Left ventricle myocardium superior (tissue), 1 donor: ENCODE measurements around the gene TAF13. TPM values are rescaled to one million over a fixed set of nuclear protein-coding genes. Genes with fewer than 3 reads are reported as not detected.

ENCODE experiments used
- ATAC-seq: fragments of 200-7000 bp; cut with Tn5 transposase; one replicate; pipeline ENCODE4 v1.9.1; 2020; ENCODE audit warnings: mild to moderate bottlenecking, moderate library complexity
- DNase-seq: peaks from one replicate; pipeline ENCODE4 v3.0.0-alpha.2; 2020
- intact Hi-C: fragments of 100-400 bp; cut with micrococcal nuclease; formaldehyde crosslinking; loops from one replicate; pipeline ENCODE4 v1.11.0; 2022
- total RNA-seq: library from RNA; stranded (reverse); fragmentation: NEBNext Ultra II Directional; extraction: Animal tissue kit (Norgen Biotek cat#: 25700); gene quantifications from one replicate; pipeline ENCODE4 v1.2.1, GENCODE V29; 2021
- donor health status: DM: no; HTN: yes; CAD: no; lungs with severe emphysema.

Gene TAF13
- total RNA-seq, 1 donor from 2014 or later = 62.4 TPM

- DNase-seq (no peak), ATAC-seq (no peak)
- intact Hi-C loops = no loop called here
Measured at GRCh38 chr1:109094871-109095270, 19.1 kb upstream of the TAF13 start.

GRCh38 chr1:109094377-109094803 lies 18.6 kb upstream of the TAF13 start:
- intact Hi-C loops = no loop called here
- no peak for ATAC-seq
- DNase-seq = no peak

- ATAC-seq (no peak), DNase-seq (no peak)
- intact Hi-C loops = no loop called here
Measured at GRCh38 chr1:109091839-109092193, 16.0 kb upstream of the TAF13 start.

- intact Hi-C loops = no loop called here
- DNase-seq (no peak), ATAC-seq (peak; percentile 58)
Measured at GRCh38 chr1:109091078-109091838, 15.5 kb upstream of the TAF13 start.

- DNase-seq (peak; percentile 93), ATAC-seq (peak; percentile 96)
- intact Hi-C loops = no loop called here
Measured at GRCh38 chr1:109090196-109091077, 14.6 kb upstream of the TAF13 start, which contains the start of gene TMEM167B. TMEM167B (plus strand) TSS chr1:109090764; CDS start chr1:109090873, 109 bp downstream.

GRCh38 chr1:109089242-109090015 lies 13.6 kb upstream of the TAF13 start:
- DNase-seq (peak; percentile 71), ATAC-seq (peak; percentile 36)
- intact Hi-C loops = no loop called here

- no peak for DNase-seq
- intact Hi-C loops = no loop called here
- no peak for ATAC-seq
Measured at GRCh38 chr1:109084563-109085517, 9.0 kb upstream of the TAF13 start.

GRCh38 chr1:109083923-109084322 lies 8.1 kb upstream of the TAF13 start:
- no peak for DNase-seq
- ATAC-seq = no peak
- intact Hi-C loops = no loop called here

GRCh38 chr1:109083501-109083900 lies 7.7 kb upstream of the TAF13 start:
- intact Hi-C loops = no loop called here
- no peak for DNase-seq
- ATAC-seq = no peak

- intact Hi-C loops = no loop called here
- DNase-seq = no peak
- no peak for ATAC-seq
Measured at GRCh38 chr1:109080441-109081082, 4.8 kb upstream of the TAF13 start.

- DNase-seq (no peak), ATAC-seq (no peak)
- intact Hi-C loops = no loop called here
Measured at GRCh38 chr1:109079240-109079622, 3.4 kb upstream of the TAF13 start.

- ATAC-seq (no peak), DNase-seq (no peak)
- intact Hi-C loops = no loop called here
Measured at GRCh38 chr1:109078317-109078716, 2.5 kb upstream of the TAF13 start.

- intact Hi-C loops = no loop called here
- no peak for DNase-seq
- no peak for ATAC-seq
Measured at GRCh38 chr1:109069294-109069693, 6.5 kb downstream of the TAF13 start.

GRCh38 chr1:109067883-109068282 lies 7.9 kb downstream of the TAF13 start:
- intact Hi-C loops = no loop called here
- DNase-seq (no peak), ATAC-seq (peak; percentile 29)

GRCh38 chr1:109065137-109065536 lies 10.7 kb downstream of the TAF13 start:
- no peak for DNase-seq
- intact Hi-C loops = no loop called here
- ATAC-seq = no peak

- intact Hi-C loops = no loop called here
- DNase-seq = no peak
- peak; percentile 65 for ATAC-seq
Measured at GRCh38 chr1:109061183-109061582, 14.6 kb downstream of the TAF13 start.

- ATAC-seq (no peak), DNase-seq (no peak)
- intact Hi-C loops = no loop called here
Measured at GRCh38 chr1:109060707-109061106, 15.1 kb downstream of the TAF13 start.

GRCh38 chr1:109059026-109059425 lies 16.8 kb downstream of the TAF13 start:
- DNase-seq = no peak
- intact Hi-C loops = no loop called here
- no peak for ATAC-seq
